NCI-H446 treated with DMSO at 0.1 percent for 48 hours (cell line): Measurements from ENCODE around the gene CYBC1.

Experiments used
- DNase-seq: peaks from one replicate; lab custom pipeline; 2025; lab: John Stamatoyannopoulos, UW

The CYBC1 gene

GRCh38 chr17:82408288-82408937 is 42.1 kb downstream of the CYBC1 start:
- DNase-seq: no peak

- DNase-seq: no peak
Measured at GRCh38 chr17:82407255-82407654, 43.3 kb downstream of the CYBC1 start.

GRCh38 chr17:82406131-82406671 is 44.4 kb downstream of the CYBC1 start:
- DNase-seq: no peak

GRCh38 chr17:82405051-82405450 is 45.5 kb downstream of the CYBC1 start:
- DNase-seq: no peak

DNA sequence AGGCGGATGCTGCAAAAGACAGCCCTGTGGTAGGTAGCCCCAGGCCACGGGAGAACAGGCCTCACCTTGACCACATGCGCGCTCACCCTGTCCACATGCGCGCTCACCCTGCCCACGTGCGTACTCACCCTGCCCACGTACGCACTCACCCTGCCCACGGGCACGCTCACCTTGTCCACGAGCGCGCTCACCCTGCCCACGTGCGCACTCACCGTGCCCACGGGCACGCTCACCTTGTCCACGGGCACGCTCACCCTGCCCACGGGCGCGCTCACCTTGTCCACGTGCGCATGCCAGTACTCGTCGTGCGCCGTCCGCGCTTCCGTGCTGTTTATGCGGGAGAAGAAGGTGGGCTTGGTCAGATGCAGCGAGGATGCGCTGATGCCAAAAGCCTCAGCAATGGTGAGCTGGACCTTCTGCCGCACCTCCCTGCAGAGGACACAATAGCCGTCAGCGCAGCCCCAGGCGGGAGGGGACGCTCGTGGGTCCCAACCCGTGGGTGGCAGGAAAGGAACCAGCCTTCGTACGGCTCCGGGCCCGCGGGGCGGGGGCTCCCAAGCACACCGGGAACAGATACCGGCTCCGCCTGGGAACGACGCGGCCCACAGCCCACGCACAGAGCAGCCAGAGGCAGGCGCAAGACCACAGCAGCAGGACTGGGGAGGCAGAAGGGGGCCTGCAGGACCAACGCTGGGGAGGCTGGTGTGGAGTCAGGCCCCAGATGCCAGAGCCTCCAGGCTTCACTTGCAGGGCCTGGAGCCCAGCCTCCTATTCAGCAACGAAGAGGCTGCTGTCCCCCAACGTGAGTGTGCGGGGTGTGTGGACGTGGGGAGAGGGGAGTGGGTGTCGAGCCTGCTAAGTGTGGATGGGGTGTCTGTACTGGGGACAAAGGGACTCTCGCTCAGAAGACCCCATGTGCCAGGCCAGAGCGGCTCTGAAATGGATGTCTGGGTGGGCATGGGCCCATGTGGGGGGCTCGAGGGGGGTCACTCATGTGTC is 46.6 kb downstream of the CYBC1 start:
- DNase-seq: no peak

- no peak for DNase-seq
Measured at GRCh38 chr17:82402865-82403264, 47.7 kb downstream of the CYBC1 start.

DNA sequence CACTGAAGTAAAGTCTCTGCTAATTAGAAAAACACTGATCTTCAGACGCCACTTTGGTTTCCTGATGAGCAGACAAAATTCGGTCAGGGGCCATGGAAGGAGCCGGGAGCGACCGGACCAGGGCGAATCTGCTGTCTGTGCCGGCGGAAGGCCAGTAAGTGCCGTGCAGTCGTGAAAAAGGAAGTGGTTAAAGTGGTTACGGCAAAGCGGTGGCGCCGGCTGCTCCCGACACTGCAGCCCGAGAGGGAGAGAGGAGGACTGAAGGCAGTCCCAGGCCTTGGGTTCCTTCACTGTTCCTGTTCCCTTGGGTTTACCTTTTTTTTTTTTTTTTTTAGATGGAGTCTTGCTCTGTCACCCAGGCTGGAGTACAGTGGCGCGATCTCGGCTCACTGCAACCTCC is 49.7 kb downstream of the CYBC1 start:
- no peak for DNase-seq

DNA sequence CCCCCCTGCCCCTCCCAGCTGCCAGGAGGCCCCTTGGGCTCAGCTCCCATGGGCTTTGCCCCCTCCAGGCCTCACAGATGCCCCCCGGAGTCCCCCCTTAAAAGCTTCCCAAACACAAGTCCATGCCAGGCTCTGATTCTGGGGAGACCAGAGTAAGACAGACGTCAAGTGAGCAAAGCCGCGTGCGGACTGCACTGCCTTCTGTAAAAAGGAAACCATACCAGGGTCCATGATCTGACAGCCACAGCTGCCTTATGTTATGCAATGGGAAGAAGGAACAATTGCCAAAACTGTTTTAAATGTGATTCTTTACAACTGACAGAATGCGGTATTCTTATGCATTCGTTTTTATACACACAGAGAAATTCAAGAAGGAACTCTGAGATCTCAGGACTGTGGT is 50.3 kb downstream of the CYBC1 start:
- no peak for DNase-seq

- DNase-seq: no peak
Measured at GRCh38 chr17:82399601-82400101, 50.9 kb downstream of the CYBC1 start.

- peak; percentile 82 for DNase-seq
Measured at GRCh38 chr17:82399041-82399441, 51.5 kb downstream of the CYBC1 start.

- no peak for DNase-seq
Measured at GRCh38 chr17:82397449-82398335, 52.9 kb downstream of the CYBC1 start.

DNA sequence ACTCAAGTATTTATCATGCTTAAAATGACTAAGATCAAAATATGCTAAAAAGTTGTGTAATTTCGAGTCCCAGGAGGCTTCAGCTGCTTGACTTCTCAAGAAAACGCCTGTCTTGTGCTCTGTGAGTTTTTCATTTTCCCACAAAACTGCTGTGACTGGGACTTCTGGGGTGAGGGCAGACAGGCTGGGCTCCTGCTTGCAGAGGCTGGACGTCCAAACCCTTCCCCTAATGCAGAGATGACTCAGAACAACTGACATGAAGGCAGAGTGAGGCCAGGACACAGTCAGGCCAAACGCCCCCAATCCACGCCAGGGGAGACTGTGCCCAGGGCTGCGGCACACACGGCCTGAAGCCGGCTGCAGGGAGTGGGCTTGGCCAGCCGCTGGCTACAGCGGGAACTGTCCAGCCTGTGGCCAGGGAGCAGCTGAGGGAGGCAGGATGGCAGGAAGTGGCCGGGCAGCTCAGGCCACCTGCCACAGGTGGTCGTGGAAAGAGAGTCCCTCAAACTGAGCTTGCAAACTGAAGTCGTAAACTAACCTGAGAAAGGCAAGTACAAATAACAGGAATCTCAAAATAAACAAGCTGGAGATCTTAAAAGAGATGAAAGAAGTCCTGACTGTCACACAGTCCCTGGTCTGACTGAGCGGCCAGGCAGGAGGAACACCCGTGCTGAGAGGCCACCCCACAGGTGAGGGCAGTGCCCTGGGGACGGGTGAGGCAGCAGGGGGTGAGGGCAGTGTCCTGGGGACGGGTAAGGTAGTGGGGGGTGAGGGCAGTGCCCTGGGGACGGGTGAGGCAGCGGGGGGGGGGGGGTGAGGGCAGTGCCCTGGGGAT is 53.7 kb downstream of the CYBC1 start:
- DNase-seq: no peak

DNA sequence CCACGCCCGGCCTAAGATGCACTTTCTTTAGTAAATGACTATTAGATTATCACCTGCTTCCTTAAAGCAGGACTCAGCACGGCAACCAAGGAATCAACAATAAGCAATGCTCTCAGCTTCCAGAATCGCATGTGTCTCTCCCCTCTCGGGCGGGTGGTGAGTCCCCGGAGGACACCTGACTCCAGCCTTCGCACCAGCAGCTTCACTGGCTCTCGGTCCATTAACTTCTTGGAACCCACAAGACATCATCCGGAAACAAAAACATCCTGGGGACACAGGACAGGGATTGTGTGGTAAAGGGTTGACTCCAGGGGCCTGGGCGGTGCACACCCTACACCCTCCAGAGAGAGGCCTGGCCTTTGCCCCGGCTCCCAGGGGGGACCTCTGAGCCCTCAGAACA is 56.3 kb downstream of the CYBC1 start:
- no peak for DNase-seq

DNA sequence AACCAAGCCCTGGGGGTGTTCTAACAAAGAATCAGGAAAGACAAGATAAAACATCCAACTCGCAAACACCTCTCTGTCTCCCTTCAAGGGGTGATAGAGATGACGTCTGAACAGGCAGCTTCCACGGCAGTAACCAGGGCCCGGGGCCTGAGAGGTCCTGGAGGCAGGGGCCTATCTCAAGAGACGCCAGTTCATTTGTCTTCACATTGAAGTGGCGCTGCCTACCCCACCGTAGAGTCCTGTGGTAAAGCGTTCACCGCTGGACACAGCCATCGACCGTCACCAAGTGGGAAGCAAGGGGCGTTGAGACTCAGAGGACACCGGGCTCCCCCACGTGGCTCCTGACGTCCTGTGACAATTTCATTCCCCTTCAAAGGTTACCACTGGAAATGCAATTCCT is 57.6 kb downstream of the CYBC1 start:
- no peak for DNase-seq
